Testis (tissue), 3 donors: ENCODE measurements around the gene KCTD21. TPM values are rescaled to one million over a fixed set of nuclear protein-coding genes. Genes with fewer than 3 reads are reported as not detected.

Experiments
- DNase-seq: peaks from one replicate; pipeline ENCODE4 v3.0.0-alpha.2; 2019
- H3K27ac ChIP-seq, 2 donors: fragments of 200-600 bp; sonication (generic); one replicate each; pipeline ENCODE4 v1.5.1; 2019
- H3K27me3 ChIP-seq: fragments of 200-600 bp; sonication (generic); one replicate; pipeline ENCODE4 v1.5.1; 2019
- H3K36me3 ChIP-seq: fragments of 200-600 bp; sonication (generic); one replicate; pipeline ENCODE4 v1.5.1; 2017; ENCODE audit warnings: low read depth; ENCODE audit errors: missing control alignments
- H3K4me1 ChIP-seq: fragments of 200-600 bp; sonication (generic); one replicate; pipeline ENCODE4 v1.5.1; 2019
- H3K4me3 ChIP-seq, 2 donors: fragments of 200-600 bp; sonication (generic); one replicate each; pipeline ENCODE4 v1.5.1; 2017 to 2019
- H3K9me3 ChIP-seq: fragments of 200-600 bp; sonication (generic); one replicate; pipeline ENCODE4 v1.5.1; 2017
- CTCF ChIP-seq, 3 experiments: fragments of 450-650 bp in 2 of 3; fragments of 200-600 bp in 1 of 3; sonication (generic) in 1 of 3; IDR thresholded peaks; one replicate each; pipeline ENCODE4 v1.5.1; 2016 to 2019; ENCODE audit warnings: antibody characterized with exemption in 3 of 3, mild to moderate bottlenecking in 2 of 3, moderate library complexity in 1 of 3
- POLR2A ChIP-seq: fragments of 450-650 bp; IDR thresholded peaks from one replicate; pipeline ENCODE4 v1.6.1; 2017; ENCODE audit warnings: antibody characterized with exemption, mild to moderate bottlenecking, moderate library complexity
- WGBS, 2 donors: methylation state at CpG; one replicate each; pipeline ENCODE4 v1.1.5; 2018; 5-methylcytosine and 5-hydroxymethylcytosine counted together
- intact Hi-C: fragments of 100-400 bp; cut with DNase I; formaldehyde crosslinking; loops from one replicate; pipeline ENCODE4 v1.15.1; 2023; ENCODE audit warnings: low total_unique reads
- polyA plus RNA-seq: library from polyadenylated mRNA; stranded (reverse); fragments of 350-450 nt; fragmentation: Illumina TruSeq; extraction: RNeasy Lipid Tissue Mini Kit (QIAGEN cat#74804); gene quantifications from one replicate; pipeline ENCODE4 v1.2.3, GENCODE V29; 2014; ENCODE audit warnings: low read depth, low replicate concordance; ENCODE audit not compliant: insufficient read depth
- total RNA-seq, 2 donors: library from RNA; depleted of rRNA; stranded (reverse); fragments of >200 nt; gene quantifications; one replicate each; pipeline ENCODE4 v1.2.3, GENCODE V29; 2016

KCTD21 gene
- total and polyA plus RNA-seq, 3 donors from 2014 or later = 10.2 to 14.7 (median 14.2) TPM

- H3K4me3 ChIP-seq = no peak overlapping the region
- H3K9me3 ChIP-seq = no peaks in the 10 kb centered on the region
- H3K36me3 ChIP-seq = no peaks in the 10 kb centered on the region
- H3K27ac ChIP-seq = no peak overlapping the region
- no peak for TF ChIP-seq POLR2A
- no peak for TF ChIP-seq CTCF (IDR thresholded peaks at IDR 0.05)
- WGBS, 2 donors = 86 to 100% methylated on average over 1 to 4 of the region's 4 CpGs
- no peaks in the 10 kb centered on the region for H3K4me1 ChIP-seq
- no peak for DNase-seq
- no peaks in the 10 kb centered on the region for H3K27me3 ChIP-seq
- intact Hi-C loops = no loop called here
Measured at GRCh38 chr11:78200061-78200460, 11.6 kb upstream of the KCTD21 start.

GRCh38 chr11:78199653-78200015 is 11.2 kb upstream of the KCTD21 start:
- no peaks in the 10 kb centered on the region for H3K36me3 ChIP-seq
- DNase-seq = no peak

GRCh38 chr11:78199015-78199652 is 10.7 kb upstream of the KCTD21 start:
- Histone ChIP-seq H3K4me1 (no peaks in the 10 kb centered on the region), H3K27me3 (no peaks in the 10 kb centered on the region), H3K27ac (no peak overlapping the region), H3K4me3 (no peak overlapping the region), H3K9me3 (no peaks in the 10 kb centered on the region), H3K36me3 (no peaks in the 10 kb centered on the region)
- WGBS, 2 donors = 89 to 98% methylated on average over 4 to 6 of the region's 6 CpGs
- no peak for DNase-seq
- TF ChIP-seq CTCF (IDR thresholded peaks at IDR 0.05) = no peak
- TF ChIP-seq POLR2A = no peak
- intact Hi-C loops = no loop called here

More at GRCh38 chr11:78199653-78200015, 11.2 kb upstream of the KCTD21 start:
- H3K4me1 ChIP-seq = no peaks in the 10 kb centered on the region
- no peak overlapping the region for H3K27ac ChIP-seq
- no peaks in the 10 kb centered on the region for H3K27me3 ChIP-seq
- TF ChIP-seq CTCF (IDR thresholded peaks at IDR 0.05) (no peak), POLR2A (no peak)
- no peak overlapping the region for H3K4me3 ChIP-seq
- H3K9me3 ChIP-seq = no peaks in the 10 kb centered on the region
- WGBS, 2 donors = 97% methylated on average over 5 of the region's 5 CpGs
- intact Hi-C loops = no loop called here

GRCh38 chr11:78197816-78198215 is 9.4 kb upstream of the KCTD21 start:
- peaks cover 3% of the 10 kb centered on the region for H3K4me1 ChIP-seq
- H3K9me3 ChIP-seq = no peaks in the 10 kb centered on the region
- H3K4me3 ChIP-seq = no peak overlapping the region
- TF ChIP-seq CTCF (IDR thresholded peaks at IDR 0.05) (no peak), POLR2A (no peak)
- H3K27ac ChIP-seq = no peak overlapping the region
- intact Hi-C loops = no loop called here
- DNase-seq = no peak
- no peaks in the 10 kb centered on the region for H3K36me3 ChIP-seq
- WGBS, 2 donors = 75 to 79% methylated on average over 5 to 7 of the region's 8 CpGs
- no peaks in the 10 kb centered on the region for H3K27me3 ChIP-seq

- Histone ChIP-seq H3K4me3 (peak overlapping the region; percentile 21 to 43), H3K9me3 (no peaks in the 10 kb centered on the region), H3K4me1 (peaks cover 12% of the 10 kb centered on the region), H3K27ac (no peak overlapping the region), H3K36me3 (no peaks in the 10 kb centered on the region), H3K27me3 (no peaks in the 10 kb centered on the region)
- intact Hi-C loops = no loop called here
- no peak for DNase-seq
- TF ChIP-seq CTCF (IDR thresholded peaks at IDR 0.05) = no peak
- no peak for TF ChIP-seq POLR2A
- 76 to 85% methylated on average over 20 to 38 of the region's 40 CpGs for WGBS, 2 donors
Measured at GRCh38 chr11:78196661-78197091, 8.2 kb upstream of the KCTD21 start.
